Smooth muscle cell (in vitro differentiated cells): Measurements from ENCODE around the gene TCF7L1. TPM values are rescaled to one million over a fixed set of nuclear protein-coding genes. Genes with fewer than 3 reads are reported as not detected.

Experiments used
- DNase-seq: peaks from one replicate; lab custom pipeline; 2025; ENCODE audit not compliant: unreplicated experiment; lab: John Stamatoyannopoulos, UW
- H2AFZ ChIP-seq: fragments of 200-600 bp; sonication (generic); 2 replicates; pipeline ENCODE4 v1.6.0; 2016; ENCODE audit warnings: antibody characterized with exemption, low read depth, mild to moderate bottlenecking
- H3F3A ChIP-seq: fragments of 200-600 bp; sonication (generic); 2 replicates; pipeline ENCODE4 v1.6.0; 2017; ENCODE audit warnings: antibody characterized with exemption, low read depth
- H3K27ac ChIP-seq: fragments of 200-600 bp; sonication (generic); 2 replicates; pipeline ENCODE4 v1.5.1; 2016; ENCODE audit warnings: low read depth, mild to moderate bottlenecking
- H3K27me3 ChIP-seq: fragments of 200-600 bp; sonication (generic); 2 replicates; pipeline ENCODE4 v1.6.1; 2016; ENCODE audit warnings: low read depth, mild to moderate bottlenecking
- H3K36me3 ChIP-seq: fragments of 200-600 bp; sonication (generic); 2 replicates; pipeline ENCODE4 v1.5.1; 2016; ENCODE audit warnings: low read depth
- H3K4me1 ChIP-seq: fragments of 200-600 bp; sonication (generic); 2 replicates; pipeline ENCODE4 v1.5.1; 2016; ENCODE audit warnings: low read depth
- H3K4me2 ChIP-seq: fragments of 200-600 bp; sonication (generic); 2 replicates; pipeline ENCODE4 v1.6.0; 2016; ENCODE audit warnings: mild to moderate bottlenecking
- H3K4me3 ChIP-seq: fragments of 200-600 bp; sonication (generic); 2 replicates; pipeline ENCODE4 v1.5.1; 2016; ENCODE audit warnings: mild to moderate bottlenecking
- H3K79me2 ChIP-seq: fragments of 200-600 bp; sonication (generic); 2 replicates; pipeline ENCODE4 v1.6.0; 2016; ENCODE audit warnings: low read depth, mild to moderate bottlenecking
- H3K9ac ChIP-seq: fragments of 200-600 bp; sonication (generic); 2 replicates; pipeline ENCODE4 v1.6.0; 2016; ENCODE audit warnings: low read depth
- H3K9me3 ChIP-seq: fragments of 200-600 bp; sonication (generic); replicated peaks from 2 replicates; pipeline ENCODE4 v1.5.1; 2016; ENCODE audit warnings: low read depth
- H4K20me1 ChIP-seq: fragments of 200-600 bp; sonication (generic); 2 replicates; pipeline ENCODE4 v1.6.0; 2016; ENCODE audit warnings: low read depth
- WGBS: methylation state at CpG from one replicate; pipeline ENCODE4 v1.1.7; 2016; ENCODE audit warnings: low lambda C conversion rate; 5-methylcytosine and 5-hydroxymethylcytosine counted together
- polyA plus RNA-seq: library from polyadenylated mRNA; unstranded; fragments of >200 nt; fragmentation: Nextera tagmentation; extraction: Ambion mirVana; gene quantifications from 2 replicates; pipeline ENCODE4 v1.2.1, GENCODE V29; 2016
- total RNA-seq: library from RNA; depleted of rRNA; stranded (reverse); fragments of >200 nt; gene quantifications from 2 replicates; pipeline ENCODE4 v1.2.3, GENCODE V29; 2014
- TF ChIP-seq, protein P1 (sequence below): fragments of 200-600 bp; sonication (generic); IDR thresholded peaks from 2 replicates; pipeline ENCODE4 v1.5.1; 2017; ENCODE audit warnings: borderline replicate concordance, mild to moderate bottlenecking, antibody characterized with exemption; ENCODE audit not compliant: insufficient read depth, poor library complexity, severe bottlenecking

TCF7L1 gene
- total and polyA plus RNA-seq, 2 experiments from 2014 or later = 4.5 to 15.2 TPM

DNA sequence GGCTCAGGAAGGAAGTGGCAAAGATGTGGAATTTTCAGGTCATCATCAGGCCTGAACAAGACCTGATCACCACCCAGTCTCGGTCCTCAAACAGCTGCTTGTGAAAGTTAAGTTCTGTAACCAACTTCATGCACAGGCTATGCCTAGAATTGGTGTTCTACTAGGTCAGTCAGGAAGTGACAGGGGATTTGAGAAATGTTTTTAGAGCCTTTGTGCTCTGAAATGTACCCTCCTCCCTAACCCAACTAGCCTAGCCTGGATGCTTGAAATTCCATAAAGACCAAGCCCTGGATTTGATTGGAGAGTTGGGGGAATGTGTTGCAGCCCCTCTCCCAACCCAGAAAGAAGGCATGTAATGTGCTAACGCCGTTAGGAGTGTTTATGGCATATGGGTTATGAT is 131.3 kb downstream of the TCF7L1 start:
- Histone ChIP-seq H3K36me3 (no peaks in the 10 kb centered on the region), H3K4me2 (peak overlapping the region; percentile 32), H3F3A (no peaks in the 10 kb centered on the region), H3K9me3 (no peaks in the 10 kb centered on the region), H3K27me3 (no peaks in the 10 kb centered on the region), H4K20me1 (peaks cover 16% of the 10 kb centered on the region), H3K4me1 (peaks cover 29% of the 10 kb centered on the region), H3K9ac (no peak overlapping the region), H3K4me3 (no peak overlapping the region), H2AFZ (no peak overlapping the region), H3K79me2 (no peaks in the 10 kb centered on the region), H3K27ac (no peak overlapping the region)
- no peak for DNase-seq
- 38% methylated on average over 3 of the region's 3 CpGs for WGBS
- TF ChIP-seq, protein P1, sequence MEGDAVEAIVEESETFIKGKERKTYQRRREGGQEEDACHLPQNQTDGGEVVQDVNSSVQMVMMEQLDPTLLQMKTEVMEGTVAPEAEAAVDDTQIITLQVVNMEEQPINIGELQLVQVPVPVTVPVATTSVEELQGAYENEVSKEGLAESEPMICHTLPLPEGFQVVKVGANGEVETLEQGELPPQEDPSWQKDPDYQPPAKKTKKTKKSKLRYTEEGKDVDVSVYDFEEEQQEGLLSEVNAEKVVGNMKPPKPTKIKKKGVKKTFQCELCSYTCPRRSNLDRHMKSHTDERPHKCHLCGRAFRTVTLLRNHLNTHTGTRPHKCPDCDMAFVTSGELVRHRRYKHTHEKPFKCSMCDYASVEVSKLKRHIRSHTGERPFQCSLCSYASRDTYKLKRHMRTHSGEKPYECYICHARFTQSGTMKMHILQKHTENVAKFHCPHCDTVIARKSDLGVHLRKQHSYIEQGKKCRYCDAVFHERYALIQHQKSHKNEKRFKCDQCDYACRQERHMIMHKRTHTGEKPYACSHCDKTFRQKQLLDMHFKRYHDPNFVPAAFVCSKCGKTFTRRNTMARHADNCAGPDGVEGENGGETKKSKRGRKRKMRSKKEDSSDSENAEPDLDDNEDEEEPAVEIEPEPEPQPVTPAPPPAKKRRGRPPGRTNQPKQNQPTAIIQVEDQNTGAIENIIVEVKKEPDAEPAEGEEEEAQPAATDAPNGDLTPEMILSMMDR = no peak

DNA sequence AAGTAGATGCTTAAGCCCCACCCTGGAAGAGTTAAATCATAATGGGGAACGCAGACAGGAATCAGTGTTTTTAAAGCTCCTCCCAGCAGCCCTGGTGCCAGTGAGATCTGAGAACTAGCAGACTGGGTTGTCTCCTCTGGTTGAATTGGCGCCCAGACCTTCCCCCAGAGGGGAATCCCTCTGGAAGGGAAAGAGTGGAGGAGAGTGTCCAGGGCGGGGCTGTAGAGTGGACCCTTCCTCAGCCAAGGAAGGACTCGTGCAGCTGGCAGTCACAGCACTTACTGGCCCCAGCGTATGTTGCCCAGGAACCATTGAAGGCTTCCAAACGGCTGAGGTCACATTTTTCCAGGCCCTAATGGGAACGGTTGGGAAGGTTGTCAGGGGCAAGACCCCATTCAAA is 132.1 kb downstream of the TCF7L1 start:
- H3K9me3 ChIP-seq = no peaks in the 10 kb centered on the region
- H3K4me2 ChIP-seq = peak overlapping the region; percentile 11
- WGBS = 48% methylated on average over 7 of the region's 7 CpGs
- no peak overlapping the region for H3K4me3 ChIP-seq
- no peak overlapping the region for H3K27ac ChIP-seq
- TF ChIP-seq, protein P1 = no peak
- no peaks in the 10 kb centered on the region for H3F3A ChIP-seq
- H3K27me3 ChIP-seq = no peaks in the 10 kb centered on the region
- H3K4me1 ChIP-seq = peaks cover 22% of the 10 kb centered on the region
- H3K9ac ChIP-seq = no peak overlapping the region
- no peaks in the 10 kb centered on the region for H3K36me3 ChIP-seq
- H2AFZ ChIP-seq = no peak overlapping the region
- no peaks in the 10 kb centered on the region for H3K79me2 ChIP-seq
- peaks cover 12% of the 10 kb centered on the region for H4K20me1 ChIP-seq
- no peak for DNase-seq

DNA sequence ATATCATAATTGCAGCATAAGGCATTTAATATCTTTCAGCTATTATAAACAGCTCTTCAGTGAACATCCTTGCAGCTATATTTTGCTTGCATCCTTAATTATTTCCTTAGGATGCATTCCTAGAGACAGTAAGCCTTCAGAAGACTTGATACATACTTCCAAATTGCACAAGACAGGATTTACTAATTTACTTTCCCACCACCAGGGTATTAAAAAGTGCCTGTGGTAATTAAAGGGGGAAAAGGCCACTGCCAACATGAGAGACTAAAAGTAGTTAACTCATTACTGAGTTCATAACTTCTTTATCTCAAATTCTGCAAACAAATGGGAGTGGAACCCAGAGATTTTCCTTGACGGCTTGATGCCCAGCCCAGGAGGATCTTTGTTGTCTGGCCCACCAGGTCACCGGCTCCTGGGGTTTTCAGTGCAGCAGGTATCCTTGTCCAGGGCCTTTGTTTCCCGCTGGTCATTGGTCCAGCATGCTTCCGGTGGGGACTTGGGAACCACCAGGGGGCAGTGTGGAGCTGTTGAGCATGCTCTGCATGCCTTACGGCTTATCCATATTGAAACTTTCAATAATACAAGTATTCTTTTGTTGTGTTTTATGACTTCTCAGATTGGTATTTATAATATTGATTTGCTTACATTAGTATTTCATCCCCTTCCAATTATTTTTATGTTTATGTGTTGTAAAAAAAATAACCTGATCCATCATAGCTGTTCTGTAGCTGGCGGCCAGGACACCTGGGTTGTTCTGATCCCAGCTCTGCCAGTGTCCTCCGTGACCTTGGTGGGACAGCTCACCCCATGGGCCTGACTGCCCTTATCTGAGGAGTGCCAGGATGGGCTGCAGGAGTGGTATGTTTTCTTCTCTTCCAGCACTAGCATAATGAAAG is 133.2 kb downstream of the TCF7L1 start:
- no peak overlapping the region for H3K9ac ChIP-seq
- no peaks in the 10 kb centered on the region for H3K79me2 ChIP-seq
- no peak overlapping the region for H3K27ac ChIP-seq
- no peaks in the 10 kb centered on the region for H3K27me3 ChIP-seq
- no peaks in the 10 kb centered on the region for H3K9me3 ChIP-seq
- H3K4me3 ChIP-seq = no peak overlapping the region
- H3K4me2 ChIP-seq = no peak overlapping the region
- no peaks in the 10 kb centered on the region for H3K36me3 ChIP-seq
- H2AFZ ChIP-seq = no peak overlapping the region
- TF ChIP-seq, protein P1 = peak; percentile 92
- H3F3A ChIP-seq = no peaks in the 10 kb centered on the region
- 57% methylated on average over 7 of the region's 7 CpGs for WGBS
- peaks cover 3% of the 10 kb centered on the region for H4K20me1 ChIP-seq
- peaks cover 22% of the 10 kb centered on the region for H3K4me1 ChIP-seq
- no peak for DNase-seq

DNA sequence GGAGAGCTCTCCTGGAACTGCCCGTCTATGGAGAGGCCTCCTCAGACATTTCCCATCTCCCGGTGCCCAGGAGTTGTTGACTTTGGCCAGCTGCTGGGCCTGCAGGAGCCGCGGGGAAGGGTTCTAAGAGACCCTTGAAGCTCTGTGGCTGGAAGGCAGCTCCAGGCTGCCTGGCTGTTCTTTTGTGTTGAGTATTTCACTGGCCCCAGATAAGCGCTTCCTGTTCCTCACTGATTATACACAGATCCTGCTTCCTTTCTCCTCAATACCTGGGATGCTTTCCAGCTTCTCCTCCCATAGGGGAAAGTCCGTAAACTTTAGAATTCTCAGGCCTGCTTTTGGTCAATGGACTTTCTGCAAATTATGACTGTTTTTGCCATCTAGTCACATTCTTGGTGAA is 136.8 kb downstream of the TCF7L1 start:
- Histone ChIP-seq H3K4me1 (peaks cover 14% of the 10 kb centered on the region), H3K9ac (no peak overlapping the region), H4K20me1 (peaks cover 24% of the 10 kb centered on the region), H3K79me2 (no peaks in the 10 kb centered on the region), H3K4me2 (no peak overlapping the region), H3K36me3 (no peaks in the 10 kb centered on the region), H3K27ac (no peak overlapping the region), H2AFZ (no peak overlapping the region), H3K27me3 (no peaks in the 10 kb centered on the region), H3F3A (peaks cover 3% of the 10 kb centered on the region), H3K4me3 (no peak overlapping the region), H3K9me3 (no peaks in the 10 kb centered on the region)
- TF ChIP-seq, protein P1 = no peak
- 67% methylated on average over 6 of the region's 6 CpGs for WGBS
- DNase-seq = no peak
